Mesenchymal stem cell (in vitro differentiated cells and primary cell): Measurements from ENCODE around the gene FICD.

Experiments
- DNase-seq: peaks from one replicate; pipeline ENCODE4 v3.0.0-alpha.2; 2013
- H2AFZ ChIP-seq: one replicate; pipeline ENCODE4 v1.6.1; 2013; ENCODE audit warnings: low read depth, mild to moderate bottlenecking, control low read depth, inconsistent platforms, low read length, moderate library complexity
- H2AK5ac ChIP-seq: 2 replicates; pipeline ENCODE4 v1.6.1; 2013; ENCODE audit warnings: low read length, moderate library complexity, mild to moderate bottlenecking, inconsistent platforms; ENCODE audit not compliant: severe bottlenecking
- H2BK120ac ChIP-seq: one replicate; pipeline ENCODE4 v1.6.1; 2013; ENCODE audit warnings: low read depth, mild to moderate bottlenecking, inconsistent platforms, low read length, moderate library complexity
- H2BK12ac ChIP-seq, 2 experiments: one replicate each; pipeline ENCODE4 v1.6.1; 2013; ENCODE audit warnings: inconsistent platforms in 2 of 2, low read length in 2 of 2, mild to moderate bottlenecking in 2 of 2, moderate library complexity in 2 of 2, control low read depth in 1 of 2
- H2BK15ac ChIP-seq: one replicate; pipeline ENCODE4 v1.6.1; 2013; ENCODE audit warnings: mild to moderate bottlenecking, low read depth, inconsistent platforms; ENCODE audit not compliant: poor library complexity, severe bottlenecking
- H2BK5ac ChIP-seq: 2 replicates; pipeline ENCODE4 v1.6.1; 2013; ENCODE audit warnings: low read depth, mild to moderate bottlenecking, low read length, control low read depth, inconsistent platforms; ENCODE audit not compliant: poor library complexity, severe bottlenecking
- H3K14ac ChIP-seq, 2 experiments: one replicate each; pipeline ENCODE4 v1.6.1; 2013; ENCODE audit warnings: inconsistent platforms in 2 of 2, low read length in 2 of 2, control low read depth in 1 of 2, mild to moderate bottlenecking in 1 of 2, moderate library complexity in 1 of 2
- H3K18ac ChIP-seq, 2 experiments: one replicate each; pipeline ENCODE4 v1.6.1; 2013; ENCODE audit warnings: inconsistent platforms in 2 of 2, low read length in 2 of 2, control low read depth in 1 of 2, low read depth in 1 of 2, mild to moderate bottlenecking in 1 of 2
- H3K23ac ChIP-seq, 2 experiments: one replicate each; pipeline ENCODE4 v1.6.1; 2013; ENCODE audit warnings: inconsistent platforms in 2 of 2, low read length in 2 of 2, mild to moderate bottlenecking in 2 of 2, moderate library complexity in 2 of 2, control low read depth in 1 of 2
- H3K27ac ChIP-seq: 2 replicates; pipeline ENCODE4 v1.5.1; 2013; ENCODE audit warnings: mild to moderate bottlenecking, moderate library complexity, low read length, control low read depth, inconsistent platforms; ENCODE audit not compliant: poor library complexity, severe bottlenecking
- H3K27me3 ChIP-seq, 2 experiments: 2 replicates each; pipeline versions ENCODE4 v1.6.1 to v1.7.0; 2013; ENCODE audit warnings: low read length in 2 of 2, mild to moderate bottlenecking in 2 of 2, moderate library complexity in 2 of 2, control low read depth in 1 of 2, inconsistent platforms in 1 of 2; ENCODE audit not compliant: control insufficient read depth in 1 of 2, insufficient read depth in 1 of 2
- H3K36me3 ChIP-seq, 2 experiments: 2 replicates each; pipeline versions ENCODE4 v1.6.1 to v1.7.0; 2013; ENCODE audit warnings: low read length in 2 of 2, control low read depth in 1 of 2, inconsistent platforms in 1 of 2, low read depth in 1 of 2, mild to moderate bottlenecking in 1 of 2; ENCODE audit not compliant: insufficient read depth in 2 of 2, control insufficient read depth in 1 of 2
- H3K4ac ChIP-seq, 2 experiments: one replicate each; pipeline ENCODE4 v1.6.1; 2013; ENCODE audit warnings: inconsistent platforms in 2 of 2, low read length in 2 of 2, mild to moderate bottlenecking in 2 of 2, moderate library complexity in 2 of 2, control low read depth in 1 of 2, low read depth in 1 of 2
- H3K4me1 ChIP-seq: 2 replicates; pipeline ENCODE4 v1.6.1; 2013; ENCODE audit warnings: low read depth, low read length, control low read depth; ENCODE audit not compliant: control insufficient read depth, insufficient read depth
- H3K4me2 ChIP-seq: 2 replicates; pipeline ENCODE4 v1.6.1; 2013; ENCODE audit warnings: low read length, mild to moderate bottlenecking, inconsistent platforms; ENCODE audit not compliant: poor library complexity, severe bottlenecking
- H3K4me3 ChIP-seq, 2 experiments: 2 replicates each; pipeline versions ENCODE4 v1.5.1 to v1.7.0; 2013; ENCODE audit warnings: low read length in 2 of 2, mild to moderate bottlenecking in 2 of 2, control low read depth in 1 of 2, low read depth in 1 of 2; ENCODE audit not compliant: insufficient read depth in 1 of 2
- H3K79me1 ChIP-seq: replicated peaks from 2 replicates; pipeline ENCODE4 v1.6.1; 2013; ENCODE audit warnings: mild to moderate bottlenecking, control low read depth, low read length, inconsistent platforms; ENCODE audit not compliant: poor library complexity, severe bottlenecking
- H3K9ac ChIP-seq: 2 replicates; pipeline ENCODE4 v1.7.0; 2013; ENCODE audit warnings: mild to moderate bottlenecking, low read length, moderate library complexity
- H3K9me3 ChIP-seq: 2 replicates; pipeline ENCODE4 v1.7.0; 2013; ENCODE audit warnings: mild to moderate bottlenecking, low read length; ENCODE audit not compliant: control insufficient read depth
- H4K8ac ChIP-seq: one replicate; pipeline ENCODE4 v1.6.1; 2013; ENCODE audit warnings: inconsistent platforms, mild to moderate bottlenecking, low read length, moderate library complexity
- H4K91ac ChIP-seq: one replicate; pipeline ENCODE4 v1.6.1; 2013; ENCODE audit warnings: mild to moderate bottlenecking, low read length, inconsistent platforms
- WGBS: methylation state at CpG from one replicate; pipeline ENCODE4 v1.1.7; 2013; ENCODE audit warnings: mixed read lengths; 5-methylcytosine and 5-hydroxymethylcytosine counted together

FICD gene

GRCh38 chr12:108547686-108548085 lies 32.6 kb downstream of the FICD start:
- no peak overlapping the region for H3K4me2 ChIP-seq
- H3K9ac ChIP-seq, result no peak overlapping the region
- H3K79me1 ChIP-seq, result peaks cover 29% of the 10 kb centered on the region
- H2AK5ac ChIP-seq, result no peak overlapping the region
- WGBS, result 94% methylated on average over 9 of the region's 9 CpGs
- H2BK120ac ChIP-seq, result no peak overlapping the region
- no peak overlapping the region for H2BK5ac ChIP-seq
- no peak overlapping the region for H2BK12ac ChIP-seq
- no peak overlapping the region for H3K18ac ChIP-seq
- H3K14ac ChIP-seq, result no peak overlapping the region
- H3K4me3 ChIP-seq, result no peak overlapping the region
- H3K9me3 ChIP-seq, result no peaks in the 10 kb centered on the region
- peaks cover 30 to 63% of the 10 kb centered on the region in 2 experiments for H3K36me3 ChIP-seq
- H3K23ac ChIP-seq, result no peak overlapping the region
- DNase-seq, result no peak
- H3K27me3 ChIP-seq, result no peaks in the 10 kb centered on the region
- no peak overlapping the region for H3K4ac ChIP-seq
- H3K4me1 ChIP-seq, result no peaks in the 10 kb centered on the region
- no peak overlapping the region for H4K91ac ChIP-seq
- no peak overlapping the region for H3K27ac ChIP-seq
- H2AFZ ChIP-seq, result no peak overlapping the region
- H2BK15ac ChIP-seq, result no peak overlapping the region
- no peak overlapping the region for H4K8ac ChIP-seq

GRCh38 chr12:108548954-108549521 lies 34.0 kb downstream of the FICD start:
- no peak overlapping the region for H3K4me3 ChIP-seq
- H3K9me3 ChIP-seq, result no peaks in the 10 kb centered on the region
- no peak overlapping the region for H2BK12ac ChIP-seq
- H2AFZ ChIP-seq, result no peak overlapping the region
- WGBS, result 78% methylated on average over 6 of the region's 7 CpGs
- H3K4me2 ChIP-seq, result no peak overlapping the region
- no peak for DNase-seq
- H3K4me1 ChIP-seq, result no peaks in the 10 kb centered on the region
- no peak overlapping the region for H3K27ac ChIP-seq
- no peak overlapping the region for H3K14ac ChIP-seq
- no peak overlapping the region for H3K18ac ChIP-seq
- H3K36me3 ChIP-seq, result peaks cover 22 to 50% of the 10 kb centered on the region in 2 experiments
- H2BK5ac ChIP-seq, result no peak overlapping the region
- no peak overlapping the region for H3K9ac ChIP-seq
- no peak overlapping the region for H2AK5ac ChIP-seq
- H3K23ac ChIP-seq, result no peak overlapping the region
- H4K8ac ChIP-seq, result no peak overlapping the region
- no peak overlapping the region for H4K91ac ChIP-seq
- no peak overlapping the region for H2BK120ac ChIP-seq
- no peaks in the 10 kb centered on the region for H3K27me3 ChIP-seq
- H2BK15ac ChIP-seq, result no peak overlapping the region
- H3K79me1 ChIP-seq, result peaks cover 22% of the 10 kb centered on the region
- no peak overlapping the region for H3K4ac ChIP-seq

- Histone ChIP-seq H3K18ac (no peak overlapping the region), H3K14ac (no peak overlapping the region), H3K9me3 (no peaks in the 10 kb centered on the region), H4K91ac (no peak overlapping the region), H2AK5ac (no peak overlapping the region), H4K8ac (no peak overlapping the region), H3K4me2 (no peak overlapping the region), H3K23ac (no peak overlapping the region), H3K36me3 (peaks cover 7 to 28% of the 10 kb centered on the region in 2 experiments), H3K27ac (no peak overlapping the region), H3K4ac (no peak overlapping the region), H3K27me3 (no peaks in the 10 kb centered on the region), H3K9ac (no peak overlapping the region), H2BK120ac (no peak overlapping the region), H3K4me1 (peaks cover 4% of the 10 kb centered on the region), H2BK15ac (no peak overlapping the region), H3K4me3 (no peak overlapping the region), H3K79me1 (peaks cover 13% of the 10 kb centered on the region), H2BK12ac (no peak overlapping the region), H2AFZ (no peak overlapping the region), H2BK5ac (no peak overlapping the region)
- 94% methylated on average over 4 of the region's 5 CpGs for WGBS
- peak; percentile 18 for DNase-seq
These were observed 36.5 kb downstream of the FICD start for GRCh38 chr12:108551535-108551934.

- Histone ChIP-seq H4K91ac (no peak overlapping the region), H3K4me3 (no peak overlapping the region), H2BK5ac (no peak overlapping the region), H3K9ac (no peak overlapping the region), H3K9me3 (no peaks in the 10 kb centered on the region), H3K36me3 (peaks cover 10 to 21% of the 10 kb centered on the region in 2 experiments), H3K4me1 (peaks cover 7% of the 10 kb centered on the region), H2BK12ac (no peak overlapping the region), H3K4ac (no peak overlapping the region), H3K4me2 (no peak overlapping the region), H2BK15ac (no peak overlapping the region), H3K18ac (no peak overlapping the region), H3K79me1 (peaks cover 4% of the 10 kb centered on the region), H2AFZ (no peak overlapping the region), H3K27me3 (no peaks in the 10 kb centered on the region), H3K27ac (no peak overlapping the region), H4K8ac (no peak overlapping the region), H3K23ac (no peak overlapping the region), H2BK120ac (no peak overlapping the region), H3K14ac (no peak overlapping the region), H2AK5ac (no peak overlapping the region)
- no peak for DNase-seq
- WGBS, result 84% methylated on average over 5 of the region's 5 CpGs
These were observed 38.7 kb downstream of the FICD start for GRCh38 chr12:108553799-108554198.
